ENCODE results near the gene RHBDD1. TPM values are rescaled to one million over a fixed set of nuclear protein-coding genes. Genes with fewer than 3 reads are reported as not detected.
A peak's percentile ranks its signal among the peaks of the same experiment; 100 is the strongest.

Gene RHBDD1
- polyA plus RNA-seq, 3 donors: 29.4 to 30.9 (median 30.9) TPM

- DNase-seq (ENCODE audit: low read depth in 3 of 3, low spot score in 2 of 3): no peak
Observed at GRCh38 chr2:227020416-227020815, 184.6 kb downstream of the RHBDD1 start.

DNA sequence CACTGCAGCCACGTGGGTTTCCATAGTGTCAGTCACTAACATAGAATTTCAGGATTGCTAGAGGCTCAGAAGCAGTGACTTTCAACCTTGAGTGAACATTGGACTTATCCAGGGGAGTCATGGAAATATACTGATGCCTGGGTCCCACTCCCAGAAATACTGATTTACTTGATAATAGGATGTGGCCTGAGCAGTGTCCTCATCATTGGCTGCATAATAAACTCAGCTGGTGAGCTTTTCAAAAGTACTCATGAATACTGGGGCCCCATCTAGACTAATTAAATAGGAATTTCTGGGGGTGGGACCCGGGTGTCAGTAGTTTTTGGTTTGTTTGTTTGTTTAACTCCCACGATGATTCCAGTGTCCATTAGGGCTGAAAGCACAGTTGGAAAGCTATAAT is 186.8 kb downstream of the RHBDD1 start:
- no peak for DNase-seq (ENCODE audit: low read depth in 3 of 3, low spot score in 2 of 3)

DNA sequence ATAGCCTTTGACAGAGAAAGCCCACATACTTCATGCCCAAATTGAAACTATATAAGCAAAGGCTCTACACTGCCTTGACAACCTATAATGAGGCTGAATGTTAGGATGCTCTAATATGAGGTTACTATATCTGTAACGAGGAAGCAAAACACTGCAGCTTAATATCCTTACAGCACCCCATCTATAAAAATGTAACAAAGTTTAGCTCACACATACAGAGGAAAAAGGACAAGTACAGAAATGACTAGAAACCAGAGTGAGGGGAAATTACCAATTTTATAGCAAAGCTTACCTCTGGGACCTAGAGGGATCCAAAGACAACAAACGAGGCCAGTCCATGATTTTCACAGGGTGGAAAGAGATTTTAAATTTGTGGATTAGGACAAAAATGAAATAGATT is 189.7 kb downstream of the RHBDD1 start:
- DNase-seq (ENCODE audit: low read depth in 3 of 3, low spot score in 2 of 3): no peak

- DNase-seq (ENCODE audit: low read depth in 3 of 3, low spot score in 2 of 3): no peak
Observed at GRCh38 chr2:227029426-227030105, 193.7 kb downstream of the RHBDD1 start.

GRCh38 chr2:227030789-227031188 is 194.9 kb downstream of the RHBDD1 start:
- no peak for DNase-seq (ENCODE audit: low read depth in 3 of 3, low spot score in 2 of 3)

DNA sequence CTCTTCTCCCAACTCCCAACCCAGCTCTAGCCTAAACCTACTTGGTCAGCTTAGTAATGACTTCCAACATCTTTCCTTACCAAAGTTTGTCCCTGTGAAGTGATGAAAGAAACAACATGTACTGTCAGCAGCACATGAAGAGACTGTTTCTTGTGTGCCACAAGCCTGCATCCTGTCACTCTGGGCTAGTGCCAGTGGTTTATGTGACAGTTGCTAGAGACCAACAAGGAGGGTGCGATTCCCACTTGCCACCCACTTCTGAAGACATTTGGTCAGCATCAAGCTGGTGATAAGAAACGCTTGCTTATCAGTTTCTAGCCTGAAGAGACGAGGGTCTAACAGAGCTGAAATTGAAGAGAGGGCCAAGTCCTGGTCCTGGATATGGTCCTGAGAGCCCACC is 195.5 kb downstream of the RHBDD1 start:
- no peak for DNase-seq (ENCODE audit: low read depth in 3 of 3, low spot score in 2 of 3)

GRCh38 chr2:227033471-227034148 is 197.8 kb downstream of the RHBDD1 start:
- peak in 1 of 3 donors; percentile 35 for DNase-seq (ENCODE audit: low read depth in 3 of 3, low spot score in 2 of 3)

- DNase-seq (ENCODE audit: low read depth in 3 of 3, low spot score in 2 of 3): no peak
Observed at GRCh38 chr2:227035711-227036367, 200.0 kb downstream of the RHBDD1 start.

DNA sequence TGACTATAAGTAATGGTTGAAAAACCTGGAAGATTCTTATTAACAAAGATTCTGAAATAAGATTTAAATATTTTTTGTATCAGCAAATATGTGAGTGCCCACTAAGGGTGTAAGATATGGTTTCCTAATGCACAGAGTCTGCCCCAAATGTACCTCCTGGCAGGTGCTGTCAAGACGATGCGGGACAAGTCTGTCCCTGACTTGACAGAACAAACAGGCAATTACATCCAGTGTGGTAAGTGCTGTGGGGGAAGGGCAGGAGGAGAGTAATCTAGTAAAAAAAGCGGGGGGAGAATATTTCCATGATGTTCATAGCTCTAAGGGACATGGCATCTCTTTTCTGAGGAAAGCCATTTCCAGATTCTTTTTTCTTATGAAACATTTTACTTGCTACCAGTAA is 200.7 kb downstream of the RHBDD1 start:
- DNase-seq (ENCODE audit: low read depth in 3 of 3, low spot score in 2 of 3): no peak

DNA sequence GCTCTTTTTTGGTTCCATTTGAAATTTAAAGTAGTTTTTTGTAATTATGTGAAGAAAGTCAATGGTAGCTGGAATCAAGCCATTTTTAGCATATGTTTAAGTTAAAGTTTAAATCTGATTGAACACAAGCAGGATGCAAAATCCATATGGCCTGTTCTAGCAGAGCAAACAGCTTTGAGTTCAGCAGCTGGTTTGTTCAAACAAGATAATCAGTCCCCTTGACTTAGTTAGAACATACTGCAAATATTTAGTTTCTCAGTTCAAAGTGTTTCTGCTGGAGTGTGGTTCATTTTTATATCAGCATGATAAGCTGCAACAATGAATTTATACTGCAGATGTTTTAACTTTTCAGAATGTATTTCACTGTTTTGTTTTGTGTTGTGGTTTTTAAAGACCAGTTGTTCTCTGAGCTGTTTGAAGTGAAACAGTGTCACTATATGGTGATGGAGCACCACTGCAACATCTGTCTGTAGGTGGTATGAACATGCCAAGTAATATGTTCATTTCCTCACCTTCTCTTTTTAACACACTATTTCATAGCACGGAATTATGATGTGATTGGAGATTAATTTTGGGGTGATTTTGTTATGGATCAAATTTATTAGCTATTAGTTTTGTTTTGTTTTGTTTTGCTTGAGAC is 202.8 kb downstream of the RHBDD1 start:
- DNase-seq (ENCODE audit: low read depth in 3 of 3, low spot score in 2 of 3): peak in 1 of 3 donors; percentile 36

DNA sequence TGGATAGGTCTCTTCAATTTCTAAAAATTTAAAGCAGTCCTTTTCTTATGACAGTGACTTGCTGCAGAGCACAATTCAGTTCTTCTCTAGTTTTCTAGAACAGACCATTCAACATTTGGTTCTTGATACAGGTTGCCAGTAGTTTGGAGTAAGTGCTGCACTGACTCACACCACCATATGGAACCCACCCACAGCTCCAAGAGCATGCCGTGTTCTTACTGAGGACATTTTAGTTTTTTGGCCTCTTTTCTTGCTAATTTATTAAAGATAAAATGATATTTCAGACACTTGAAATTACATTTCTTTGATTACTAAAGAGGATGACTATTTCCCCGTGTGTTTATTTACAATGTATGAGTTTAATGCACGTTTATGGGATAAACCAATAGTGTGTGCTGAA is 208.1 kb downstream of the RHBDD1 start:
- DNase-seq (ENCODE audit: low read depth in 3 of 3, low spot score in 2 of 3): no peak

Other genes starting within 250 kb of the RHBDD1 start
- gene IRS1, start 36.2 kb upstream of the RHBDD1 start, polyA plus RNA-seq (ENCODE audit: insufficient read length in 3 of 3): 10 to 100 TPM; 10.5 to 12.1 (median 11.3) TPM

Measured in right renal cortex interstitium (tissue), 3 donors.